ENCODE measurements around the gene GMDS. TPM values are rescaled to one million over a fixed set of nuclear protein-coding genes. Genes with fewer than 3 reads are reported as not detected.

GMDS gene
- total and polyA plus RNA-seq, 2 experiments from 2014 or later = 30.1 to 36.5 TPM

DNA sequence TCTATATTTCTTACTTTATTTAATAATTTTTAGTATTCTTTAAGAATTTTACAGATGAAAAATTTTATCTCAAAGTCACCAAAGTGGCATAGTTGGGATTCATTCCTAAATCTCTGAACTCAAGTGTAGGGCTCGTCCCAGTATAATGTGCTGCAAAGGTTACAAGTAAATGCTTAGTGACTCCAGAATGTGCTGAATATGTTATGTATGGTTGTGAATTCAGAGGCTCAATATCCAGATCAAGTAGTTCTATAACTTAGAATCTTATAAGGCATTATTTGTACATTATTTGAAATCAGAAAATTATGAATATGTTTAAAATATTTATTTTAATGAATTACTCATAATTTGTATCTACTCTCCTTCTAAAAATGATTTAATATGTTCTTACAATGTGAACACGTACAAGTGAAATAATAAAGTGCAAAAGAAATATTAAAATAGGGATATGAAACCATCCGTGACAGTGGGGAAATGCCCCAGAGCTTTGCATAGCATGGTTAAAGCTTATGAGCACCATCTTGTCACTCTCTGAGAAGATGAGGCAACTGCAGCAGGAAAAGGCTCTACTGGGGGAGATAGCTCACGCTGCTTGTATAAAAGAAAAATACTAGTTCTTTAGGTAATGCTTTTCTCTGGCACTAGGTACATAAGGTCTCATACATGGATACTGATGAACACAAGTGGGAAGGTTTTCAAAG lies 376.7 kb downstream of the GMDS start:
- peaks cover 67% of the 10 kb centered on the region for H3K4me1 Mint-ChIP-seq
- no peak for TF ChIP-seq CTCF (conservative IDR thresholded peaks at IDR 0.05; ENCODE audit: low read depth in 2 of 2)
- no peak for TF ChIP-seq CREB1 (CRISPR knock-in tag; IDR thresholded peaks at IDR 0.05; ENCODE audit: low read depth)
- TF ChIP-seq NANOG (IDR thresholded peaks at IDR 0.05; ENCODE audit: borderline replicate concordance) = no peak
- no peak for TF ChIP-seq REST (IDR thresholded peaks at IDR 0.05; ENCODE audit: unreplicated experiment)
- TF ChIP-seq ZNF331 (CRISPR knock-in tag; IDR thresholded peaks at IDR 0.05; ENCODE audit: low read depth) = no peak
- TF ChIP-seq JUNB (IDR thresholded peaks at IDR 0.05; ENCODE audit: unreplicated experiment) = no peak
- no peak for TF ChIP-seq EZH2phosphoT487 (IDR thresholded peaks at IDR 0.05; ENCODE audit: unreplicated experiment)
- TF ChIP-seq STAT1 (IDR thresholded peaks at IDR 0.05; ENCODE audit: unreplicated experiment) = no peak
- TF ChIP-seq ZNF462 (CRISPR knock-in tag; IDR thresholded peaks at IDR 0.05) = no peak
- no peak for TF ChIP-seq ZNF114 (CRISPR knock-in tag; IDR thresholded peaks at IDR 0.05)
- no peak for TF ChIP-seq POLR2AphosphoS5 (IDR thresholded peaks at IDR 0.05; ENCODE audit: low read depth)
- no peak for TF ChIP-seq EZH2 (IDR thresholded peaks at IDR 0.05; ENCODE audit: low read depth, unreplicated experiment)
- TF ChIP-seq, protein P1, sequence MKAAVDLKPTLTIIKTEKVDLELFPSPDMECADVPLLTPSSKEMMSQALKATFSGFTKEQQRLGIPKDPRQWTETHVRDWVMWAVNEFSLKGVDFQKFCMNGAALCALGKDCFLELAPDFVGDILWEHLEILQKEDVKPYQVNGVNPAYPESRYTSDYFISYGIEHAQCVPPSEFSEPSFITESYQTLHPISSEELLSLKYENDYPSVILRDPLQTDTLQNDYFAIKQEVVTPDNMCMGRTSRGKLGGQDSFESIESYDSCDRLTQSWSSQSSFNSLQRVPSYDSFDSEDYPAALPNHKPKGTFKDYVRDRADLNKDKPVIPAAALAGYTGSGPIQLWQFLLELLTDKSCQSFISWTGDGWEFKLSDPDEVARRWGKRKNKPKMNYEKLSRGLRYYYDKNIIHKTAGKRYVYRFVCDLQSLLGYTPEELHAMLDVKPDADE (IDR thresholded peaks at IDR 0.05) = no peak

More for the DNA sequence above, 376.7 kb downstream of the GMDS start:
- no peaks in the 10 kb centered on the region for H3K79me2 ChIP-seq (replicated peaks; ENCODE audit: insufficient read depth)
- Mint-ChIP-seq H3K9me3 (no peaks in the 10 kb centered on the region), H3K27me3 (ENCODE audit: insufficient read depth, low read depth, poor library complexity) (peaks cover 1% of the 10 kb centered on the region), H3K27ac (peak overlapping the region; percentile 39; the same call in 1 of the 2 replicates), H3K36me3 (ENCODE audit: low read depth) (no peaks in the 10 kb centered on the region), H3K4me3 (no peak overlapping the region)
- ATAC-seq (no peak), DNase-seq (ENCODE audit: low spot score) (no peak)
- no peak overlapping the region for H3K4me3 ChIP-seq
- H2AFZ ChIP-seq = no peak overlapping the region
- no peaks in the 10 kb centered on the region for H3K9me2 ChIP-seq (ENCODE audit: insufficient read depth)
- H3K4me1 ChIP-seq (ENCODE audit: insufficient read depth) = peaks cover 61% of the 10 kb centered on the region
- H3K27me3 ChIP-seq (ENCODE audit: insufficient read depth) = no peaks in the 10 kb centered on the region
- H4K20me1 ChIP-seq (replicated peaks; ENCODE audit: insufficient read depth) = no peaks in the 10 kb centered on the region
- H3K36me3 ChIP-seq (ENCODE audit: insufficient read depth) = no peaks in the 10 kb centered on the region
- H3K4me2 ChIP-seq = no peak overlapping the region; the same call in 1 of the 2 replicates
- no peaks in the 10 kb centered on the region for H3F3A ChIP-seq (replicated peaks; ENCODE audit: low read depth)
- 0 out of 2 replicates have a peak overlapping the region, but pooled peaks have one; percentile 45 for H3K27ac ChIP-seq (ENCODE audit: low read depth)
